C4-2B (cell line): Measurements from ENCODE around the gene APOA1.

Experiments
- H3K27ac ChIP-seq: fragments of 450-650 bp; 2 replicates; pipeline ENCODE4 v1.5.1; 2017
- CTCF ChIP-seq: fragments of 450-650 bp; conservative IDR thresholded peaks from 2 replicates; pipeline ENCODE4 v1.5.1; 2017; ENCODE audit warnings: mild to moderate bottlenecking
- ZFX ChIP-seq: fragments of 450-650 bp; IDR thresholded peaks from 2 replicates; pipeline ENCODE4 v1.6.1; 2017

The APOA1 gene

GRCh38 chr11:116852261-116853031 is 15.0 kb upstream of the APOA1 start:
- H3K27ac ChIP-seq, result peak overlapping the region; percentile 93
- no peak for TF ChIP-seq ZFX
- TF ChIP-seq CTCF, result no peak

- peak overlapping the region; percentile 93 for H3K27ac ChIP-seq
- TF ChIP-seq CTCF, result no peak
These were observed 14.2 kb upstream of the APOA1 start for GRCh38 chr11:116851626-116852025.

GRCh38 chr11:116849486-116849885 is 12.1 kb upstream of the APOA1 start:
- TF ChIP-seq CTCF, result no peak
- TF ChIP-seq ZFX, result no peak
- H3K27ac ChIP-seq, result no peak overlapping the region

- TF ChIP-seq ZFX, result no peak
- no peak for TF ChIP-seq CTCF
- no peak overlapping the region for H3K27ac ChIP-seq
These were observed 11.6 kb upstream of the APOA1 start for GRCh38 chr11:116849060-116849459.

GRCh38 chr11:116847612-116848011 is 10.2 kb upstream of the APOA1 start:
- TF ChIP-seq CTCF, result no peak
- TF ChIP-seq ZFX, result no peak
- H3K27ac ChIP-seq, result no peak overlapping the region

GRCh38 chr11:116844722-116845121 is 7.3 kb upstream of the APOA1 start:
- TF ChIP-seq ZFX (no peak), CTCF (no peak)
- H3K27ac ChIP-seq, result no peak overlapping the region

GRCh38 chr11:116843661-116844060 is 6.2 kb upstream of the APOA1 start:
- TF ChIP-seq CTCF, result no peak
- TF ChIP-seq ZFX, result no peak
- no peak overlapping the region for H3K27ac ChIP-seq
